ENCODE measurements around the gene ARL8A. TPM values are rescaled to one million over a fixed set of nuclear protein-coding genes. Genes with fewer than 3 reads are reported as not detected.
A peak's percentile ranks its signal among the peaks of the same experiment; 100 is the strongest.

The ARL8A gene
- total RNA-seq, 2 experiments from 2014 or later, result 39.7 to 42.0 TPM

GRCh38 chr1:202162418-202163280 lies 18.1 kb upstream of the ARL8A start:
- ATAC-seq, result peak; percentile 12
- Mint-ChIP-seq H3K4me1 (ENCODE audit: low read depth) (peaks cover 82% of the 10 kb centered on the region), H3K36me3 (ENCODE audit: low read depth) (peaks cover 25% of the 10 kb centered on the region), H3K4me3 (peak overlapping the region; percentile 91), H3K27me3 (ENCODE audit: low read depth) (no peaks in the 10 kb centered on the region), H3K9me3 (ENCODE audit: insufficient read depth) (no peaks in the 10 kb centered on the region), H3K27ac (peak overlapping the region; percentile 100)
- POLR2A ChIA-PET, result interaction anchor here (0.5 to 11.3 kb wide), 6 partner anchors 8 to 845 kb away, joined by 3 to 103 read pairs (median 10); partner anchors contain the start of genes ARL8A, PPP1R12B, TMEM183A and UBE2T
- peak; percentile 55 for DNase-seq
- CTCF ChIA-PET, result interaction anchor here (0.7 to 6.2 kb wide), 13 partner anchors 8 to 179 kb away, joined by 3 to 39 read pairs (median 5); partner anchors contain the start of genes ARL8A, LGR6 and UBE2T

DNA sequence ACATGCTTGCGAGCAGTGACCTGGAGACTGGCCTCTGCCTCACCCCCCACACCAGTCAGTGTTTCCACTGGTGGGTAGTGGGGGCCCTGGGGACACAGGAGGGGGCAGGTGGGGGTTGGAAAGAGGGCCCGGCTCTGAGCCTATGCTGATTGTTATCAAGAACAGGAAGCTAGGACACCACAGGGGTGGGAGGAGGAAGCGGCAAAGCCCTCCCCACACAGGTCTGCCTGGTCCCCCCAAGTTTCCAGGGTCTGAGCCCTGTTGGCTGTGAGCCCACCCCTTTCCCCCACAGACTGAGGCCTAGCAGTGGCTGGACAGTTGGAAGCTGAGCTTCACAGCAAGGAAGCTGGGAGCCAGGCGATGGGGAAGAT lies 17.5 kb upstream of the ARL8A start:
- ChIA-PET CTCF (interaction anchor here (0.8 to 6.2 kb wide), 10 partner anchors 9 to 180 kb away, joined by 3 to 39 read pairs (median 4); partner anchors contain the start of genes ARL8A and UBE2T), POLR2A (interaction anchor here (1.5 to 11.3 kb wide), 5 partner anchors 9 to 180 kb away, joined by 3 to 103 read pairs (median 15); partner anchors contain the start of genes ARL8A and UBE2T)
- Mint-ChIP-seq H3K36me3 (ENCODE audit: low read depth) (peaks cover 29% of the 10 kb centered on the region), H3K4me3 (peak overlapping the region; percentile 91), H3K9me3 (ENCODE audit: insufficient read depth) (no peaks in the 10 kb centered on the region), H3K27me3 (ENCODE audit: low read depth) (no peaks in the 10 kb centered on the region), H3K4me1 (ENCODE audit: low read depth) (peaks cover 85% of the 10 kb centered on the region), H3K27ac (peak overlapping the region; percentile 100)
- ATAC-seq, result peak; percentile 34
- DNase-seq, result peak; percentile 76

DNA sequence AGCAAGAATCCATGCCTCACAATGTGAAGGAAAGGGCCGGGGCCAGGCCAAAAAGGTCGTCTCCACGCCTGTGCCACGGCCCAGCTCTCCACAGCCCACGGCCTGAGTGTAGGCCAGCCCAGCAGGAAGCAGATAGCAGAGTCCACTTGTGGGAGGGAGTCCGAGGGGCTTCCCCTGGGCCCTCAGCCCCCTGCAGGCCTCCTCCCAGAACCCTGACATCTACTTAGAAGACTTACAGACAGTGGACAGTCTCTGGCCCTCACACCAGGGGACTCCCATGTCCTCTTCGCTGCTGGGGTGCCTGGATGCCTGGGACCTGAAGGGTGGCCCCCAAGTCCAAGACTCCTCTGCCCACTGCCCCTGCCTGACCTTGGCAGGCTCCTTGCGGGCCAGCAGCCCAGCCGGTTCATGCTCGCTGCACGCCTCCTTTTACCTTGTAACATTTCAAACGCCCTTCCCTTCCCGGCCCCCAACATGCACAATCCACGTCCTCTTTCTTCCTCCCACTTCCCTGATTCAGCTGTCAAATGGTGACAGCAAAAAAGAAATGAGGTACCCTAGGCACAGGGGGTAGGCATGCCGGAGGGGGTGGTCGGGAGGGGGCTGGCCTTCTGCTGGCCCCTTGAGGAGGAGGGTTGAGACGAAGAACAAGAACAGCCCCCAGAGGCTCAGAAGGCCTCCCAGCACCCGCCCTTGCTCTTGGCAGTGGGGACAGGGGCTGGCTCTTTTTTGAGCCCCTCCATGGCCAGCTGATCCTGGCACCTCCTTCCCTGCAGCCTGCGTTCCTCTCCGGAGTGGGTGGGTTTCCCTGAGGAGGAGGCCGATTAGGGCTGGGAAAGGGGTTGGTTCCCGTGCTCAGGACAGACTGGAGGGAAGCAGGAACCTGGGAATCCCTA lies 16.9 kb upstream of the ARL8A start:
- Mint-ChIP-seq H3K36me3 (ENCODE audit: low read depth) (peaks cover 30% of the 10 kb centered on the region), H3K27me3 (ENCODE audit: low read depth) (no peaks in the 10 kb centered on the region), H3K4me3 (peak overlapping the region; percentile 91), H3K4me1 (ENCODE audit: low read depth) (peaks cover 84% of the 10 kb centered on the region), H3K27ac (peak overlapping the region; percentile 100), H3K9me3 (ENCODE audit: insufficient read depth) (no peaks in the 10 kb centered on the region)
- ATAC-seq (peak; percentile 3), DNase-seq (peak; percentile 37)
- ChIA-PET CTCF (interaction anchor here (0.6 to 6.2 kb wide), 10 partner anchors 9 to 181 kb away, joined by 3 to 39 read pairs (median 6); partner anchors contain the start of genes ARL8A and UBE2T), POLR2A (interaction anchor here (1.1 to 11.3 kb wide), 6 partner anchors 9 to 181 kb away, joined by 3 to 103 read pairs (median 12); partner anchors contain the start of genes ARL8A and UBE2T)

- no peaks in the 10 kb centered on the region for H3K27me3 Mint-ChIP-seq (ENCODE audit: low read depth)
- ATAC-seq, result peak; percentile 54
- peak within 1 kb of the TSS; percentile 91 for H3K4me3 Mint-ChIP-seq
- peak; percentile 82 for DNase-seq
- no peaks in the 10 kb centered on the region for H3K9me3 Mint-ChIP-seq (ENCODE audit: insufficient read depth)
- ChIA-PET CTCF (interaction anchor here (0.6 to 6.2 kb wide), 15 partner anchors 8 to 181 kb away, joined by 3 to 39 read pairs (median 6); partner anchors contain the start of genes ARL8A, RNPEP and UBE2T), POLR2A (interaction anchor here (0.9 to 11.3 kb wide), 10 partner anchors 10 to 847 kb away, joined by 3 to 103 read pairs (median 4); partner anchors contain the start of genes ARL8A, TMEM183A and UBE2T)
- peak within 1 kb of the TSS; percentile 100 for H3K27ac Mint-ChIP-seq
- peaks cover 83% of the 10 kb centered on the region for H3K4me1 Mint-ChIP-seq (ENCODE audit: low read depth)
- H3K36me3 Mint-ChIP-seq (ENCODE audit: low read depth), result peaks cover 38% of the 10 kb centered on the region
Measured at GRCh38 chr1:202160377-202160940, 15.9 kb upstream of the ARL8A start, which contains the start of gene PTPN7. Gene PTPN7 (minus strand): TSS chr1:202160602. CDS start chr1:202159402, 1,200 bp downstream.

DNA sequence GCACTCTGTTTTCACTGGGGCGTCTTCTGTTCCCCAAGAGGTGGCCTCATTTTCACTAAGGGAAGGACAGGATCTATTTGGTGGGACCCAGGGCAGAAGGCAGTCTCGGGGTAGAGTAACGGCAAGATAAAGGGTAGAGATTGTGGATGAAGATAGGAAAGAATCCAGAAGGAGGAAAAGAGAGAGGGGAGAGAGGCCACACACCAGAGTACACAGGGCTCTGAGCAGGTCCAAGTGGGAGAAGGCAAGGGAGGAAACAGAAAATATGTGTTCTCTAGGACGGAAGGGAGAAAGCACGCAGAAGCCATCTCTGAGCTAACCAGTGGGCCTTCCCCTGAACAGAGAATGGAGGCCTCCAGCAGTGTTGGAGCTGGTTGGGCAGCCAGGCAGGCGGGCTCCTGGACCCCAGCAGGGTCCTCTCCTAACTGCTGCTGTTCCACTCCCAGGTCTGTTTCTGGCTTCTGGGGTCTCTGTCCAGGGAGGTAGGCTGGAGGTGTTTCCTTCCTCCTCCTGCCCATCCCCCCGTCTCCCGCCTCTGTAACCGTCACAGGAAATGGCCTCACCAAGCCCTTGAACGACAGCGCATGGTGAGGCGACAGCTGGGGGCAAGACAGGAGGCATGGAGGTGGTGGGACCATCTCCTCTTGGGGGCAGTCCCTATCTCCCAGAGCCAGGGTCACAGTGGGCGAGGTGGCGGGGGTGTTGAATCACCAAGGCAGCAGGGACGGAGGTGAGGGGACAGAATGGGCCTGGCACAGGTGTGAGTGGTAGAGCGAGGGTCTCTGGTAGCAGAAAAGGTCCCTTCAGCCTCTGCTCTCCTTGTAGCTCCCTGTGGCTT lies 15.2 kb upstream of the ARL8A start:
- ChIA-PET POLR2A (interaction anchor here (0.6 to 11.3 kb wide), 10 partner anchors 11 to 848 kb away, joined by 3 to 103 read pairs (median 4); partner anchors contain the start of genes ARL8A, TMEM183A and UBE2T), CTCF (interaction anchor here (0.6 to 6.2 kb wide), 14 partner anchors 9 to 177 kb away, joined by 3 to 39 read pairs (median 6); partner anchors contain the start of genes ARL8A and RNPEP)
- Mint-ChIP-seq H3K9me3 (ENCODE audit: insufficient read depth) (no peaks in the 10 kb centered on the region), H3K36me3 (ENCODE audit: low read depth) (peaks cover 45% of the 10 kb centered on the region), H3K27ac (peak overlapping the region; percentile 100), H3K4me1 (ENCODE audit: low read depth) (peaks cover 83% of the 10 kb centered on the region), H3K27me3 (ENCODE audit: low read depth) (no peaks in the 10 kb centered on the region), H3K4me3 (peak overlapping the region; percentile 91)
- peak; percentile 79 for DNase-seq
- peak; percentile 17 for ATAC-seq

DNA sequence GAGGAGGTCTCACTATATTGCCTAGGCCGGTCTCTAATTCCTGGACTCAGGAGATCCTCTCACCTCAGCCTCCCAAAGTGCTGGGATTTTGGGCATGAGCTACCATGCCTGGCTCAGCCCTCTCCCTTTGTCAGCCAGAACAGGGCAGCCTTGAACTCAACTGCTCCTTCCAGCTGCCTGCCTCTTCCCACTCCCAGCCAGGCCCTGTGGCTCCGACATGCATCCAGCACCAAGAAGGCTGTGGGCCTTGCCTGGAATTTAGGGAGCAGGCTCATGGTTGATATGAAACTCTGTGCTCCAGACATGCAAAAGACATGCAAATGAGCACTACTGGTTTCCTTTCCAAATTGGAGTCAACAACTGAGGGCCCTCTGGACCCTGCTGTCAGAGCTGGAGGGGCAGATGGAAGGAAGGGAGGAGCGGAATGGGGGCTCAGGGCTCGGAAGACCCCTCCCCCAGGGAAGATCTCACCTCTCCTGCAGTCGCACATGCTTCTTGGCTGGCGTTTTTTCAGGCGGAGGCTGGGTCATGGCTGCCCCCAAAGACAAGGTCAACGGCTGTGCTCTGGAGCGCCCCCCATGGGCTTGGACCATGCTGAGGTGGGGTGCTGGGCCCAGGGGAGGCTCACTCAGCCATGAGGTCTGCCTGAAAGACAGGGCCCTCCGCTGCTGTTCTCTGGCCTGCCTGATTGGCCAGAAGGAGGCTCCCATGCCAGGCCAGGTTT lies 14.4 kb upstream of the ARL8A start:
- ChIA-PET CTCF (interaction anchor here (3.9 to 6.2 kb wide), 3 partner anchors 12 to 25 kb away, joined by 20 to 39 read pairs (median 29); partner anchors contain the start of gene ARL8A), POLR2A (interaction anchor here (0.6 to 11.3 kb wide), 3 partner anchors 12 to 848 kb away, joined by 3 to 103 read pairs (median 15); partner anchors contain the start of gene ARL8A)
- Mint-ChIP-seq H3K4me1 (ENCODE audit: low read depth) (peaks cover 78% of the 10 kb centered on the region), H3K27ac (peak overlapping the region; percentile 100), H3K27me3 (ENCODE audit: low read depth) (no peaks in the 10 kb centered on the region), H3K9me3 (ENCODE audit: insufficient read depth) (no peaks in the 10 kb centered on the region), H3K4me3 (peak overlapping the region; percentile 91), H3K36me3 (ENCODE audit: low read depth) (peaks cover 52% of the 10 kb centered on the region)
- peak; percentile 53 for DNase-seq
- ATAC-seq, result no peak

DNA sequence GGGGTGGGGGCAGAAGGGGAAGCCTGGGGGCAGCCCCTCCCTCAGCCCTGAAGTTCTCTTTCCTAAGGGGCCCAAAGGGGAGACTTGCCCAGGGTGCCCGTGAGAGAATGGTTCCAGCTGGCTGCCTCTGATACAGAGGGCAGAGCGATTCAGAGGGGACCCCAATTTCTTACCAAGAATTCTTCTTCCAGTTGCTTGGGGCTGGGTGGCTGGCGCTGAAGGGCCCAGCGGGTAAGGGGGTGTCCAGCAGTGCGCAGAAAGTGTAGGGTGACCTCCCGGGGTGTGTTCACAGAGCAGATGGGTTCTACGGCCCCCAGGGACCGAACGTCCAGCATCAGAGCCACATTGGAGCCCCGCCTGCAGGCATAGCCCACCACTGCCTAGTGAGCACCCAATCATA lies 13.4 kb upstream of the ARL8A start:
- CTCF ChIA-PET, result no interaction called here
- ATAC-seq (no peak), DNase-seq (no peak)
- H3K36me3 Mint-ChIP-seq (ENCODE audit: low read depth), result peaks cover 59% of the 10 kb centered on the region
- H3K27ac Mint-ChIP-seq, result peak overlapping the region; percentile 100
- H3K4me3 Mint-ChIP-seq, result peak overlapping the region; percentile 91
- peaks cover 71% of the 10 kb centered on the region for H3K4me1 Mint-ChIP-seq (ENCODE audit: low read depth)
- no peaks in the 10 kb centered on the region for H3K27me3 Mint-ChIP-seq (ENCODE audit: low read depth)
- H3K9me3 Mint-ChIP-seq (ENCODE audit: insufficient read depth), result no peaks in the 10 kb centered on the region
- POLR2A ChIA-PET, result interaction anchor here (11.3 kb wide), 1 partner anchor 11 kb away, joined by 103 read pairs; the partner anchor contains the start of gene ARL8A

DNA sequence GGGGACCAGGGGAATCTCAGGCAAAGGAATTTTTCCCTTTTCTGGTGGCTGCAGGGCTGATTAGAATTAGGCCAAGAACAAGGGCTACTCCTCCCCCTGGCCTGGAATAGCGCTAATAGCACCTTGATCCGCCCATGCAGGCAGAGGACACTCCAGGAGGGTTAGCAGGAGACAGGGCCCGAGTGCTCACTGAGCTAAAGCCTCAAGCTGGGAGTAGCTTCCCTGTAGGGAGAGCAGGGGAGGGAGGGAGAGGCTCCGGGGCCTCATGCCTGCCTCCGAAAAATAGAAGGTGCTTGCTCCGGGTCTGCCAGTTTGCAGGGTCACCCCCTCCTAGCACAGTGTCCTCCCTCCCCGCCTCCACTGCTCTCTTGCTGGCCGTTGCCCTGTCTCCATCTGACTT lies 12.1 kb upstream of the ARL8A start:
- Mint-ChIP-seq H3K4me1 (ENCODE audit: low read depth) (peaks cover 58% of the 10 kb centered on the region), H3K27ac (peak overlapping the region; percentile 12), H3K4me3 (no peak overlapping the region), H3K36me3 (ENCODE audit: low read depth) (peaks cover 71% of the 10 kb centered on the region), H3K9me3 (ENCODE audit: insufficient read depth) (no peaks in the 10 kb centered on the region), H3K27me3 (ENCODE audit: low read depth) (no peaks in the 10 kb centered on the region)
- POLR2A ChIA-PET, result interaction anchor here (1.2 to 11.3 kb wide), 2 partner anchors 8 to 10 kb away, joined by 3 to 103 read pairs; partner anchors contain the start of gene ARL8A
- no peak for ATAC-seq
- DNase-seq, result no peak
- CTCF ChIA-PET, result interaction anchor here (1.9 to 3.4 kb wide), 5 partner anchors 9 to 36 kb away, joined by 4 to 31 read pairs (median 28); partner anchors contain the start of gene LGR6

- Mint-ChIP-seq H3K27ac (peak overlapping the region; percentile 26), H3K4me1 (ENCODE audit: low read depth) (peaks cover 56% of the 10 kb centered on the region), H3K9me3 (ENCODE audit: insufficient read depth) (no peaks in the 10 kb centered on the region), H3K4me3 (no peak overlapping the region), H3K36me3 (ENCODE audit: low read depth) (peaks cover 81% of the 10 kb centered on the region), H3K27me3 (ENCODE audit: low read depth) (no peaks in the 10 kb centered on the region)
- POLR2A ChIA-PET, result interaction anchor here (2.0 to 11.3 kb wide), 3 partner anchors 9 to 186 kb away, joined by 5 to 103 read pairs (median 9); partner anchors contain the start of genes ARL8A and UBE2T
- DNase-seq, result no peak
- CTCF ChIA-PET, result interaction anchor here (0.9 to 3.4 kb wide), 20 partner anchors 8 to 260 kb away, joined by 3 to 31 read pairs (median 10); partner anchors contain the start of genes ARL8A, LGR6 and UBE2T
- no peak for ATAC-seq
Measured at GRCh38 chr1:202155478-202156021, 11.0 kb upstream of the ARL8A start.

All from activated CD8-positive, alpha-beta T cell treated with anti-CD3 and anti-CD28 coated beads, Interleukin-2, amount 10 ng/mL, durations not matched to agents 7 days and 5 days (primary cell).